ENCODE data around the gene CD82. TPM values are rescaled to one million over a fixed set of nuclear protein-coding genes. Genes with fewer than 3 reads are reported as not detected.

CD82 gene
- total and polyA plus RNA-seq, 2 of the 13 experiments (the other 11 are each of a cell fraction or from before 2014, with no cell fraction given) = 0.05 TPM; not detected in 1

DNA sequence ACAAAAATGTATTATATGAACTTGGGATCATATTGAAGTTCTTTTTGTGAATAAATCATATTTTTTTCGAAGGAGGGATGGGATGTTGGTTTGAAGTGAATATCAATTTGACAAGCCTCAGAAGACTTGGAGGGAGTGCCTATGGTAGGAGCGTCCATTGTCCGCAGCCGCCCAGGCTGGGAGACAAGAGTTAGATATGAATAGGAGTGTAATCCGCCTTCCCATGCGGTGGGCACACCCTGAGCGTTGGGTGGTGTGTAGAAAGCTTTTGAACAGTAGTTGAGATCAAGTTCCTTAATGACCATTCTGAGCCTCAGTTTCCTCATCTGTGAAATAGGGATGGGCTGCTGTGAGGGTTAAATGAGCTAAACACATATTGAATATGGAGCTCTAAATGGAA lies 7.0 kb downstream of the CD82 start (continued):
- TF ChIP-seq, protein P1, sequence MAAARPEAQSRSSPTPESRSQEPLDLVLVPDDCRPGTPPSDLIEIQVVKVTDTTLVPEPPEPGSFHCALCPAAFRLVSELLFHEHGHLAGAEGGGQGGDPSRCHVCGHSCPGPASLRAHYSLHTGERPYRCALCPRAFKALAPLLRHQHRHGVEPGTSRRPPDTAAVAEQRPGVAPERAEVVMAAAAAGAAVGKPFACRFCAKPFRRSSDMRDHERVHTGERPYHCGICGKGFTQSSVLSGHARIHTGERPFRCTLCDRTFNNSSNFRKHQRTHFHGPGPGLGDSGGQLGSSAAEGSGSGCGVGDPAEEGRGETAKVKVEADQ (CRISPR knock-in tag; IDR thresholded peaks at IDR 0.05; ENCODE audit: borderline replicate concordance) = no peak
- no peak for TF ChIP-seq GTF3A (CRISPR knock-in tag; conservative IDR thresholded peaks at IDR 0.05)
- TF ChIP-seq ZFYVE20 (CRISPR knock-in tag; IDR thresholded peaks at IDR 0.05; ENCODE audit: borderline replicate concordance, low read depth) = no peak
- TF ChIP-seq, protein P2, sequence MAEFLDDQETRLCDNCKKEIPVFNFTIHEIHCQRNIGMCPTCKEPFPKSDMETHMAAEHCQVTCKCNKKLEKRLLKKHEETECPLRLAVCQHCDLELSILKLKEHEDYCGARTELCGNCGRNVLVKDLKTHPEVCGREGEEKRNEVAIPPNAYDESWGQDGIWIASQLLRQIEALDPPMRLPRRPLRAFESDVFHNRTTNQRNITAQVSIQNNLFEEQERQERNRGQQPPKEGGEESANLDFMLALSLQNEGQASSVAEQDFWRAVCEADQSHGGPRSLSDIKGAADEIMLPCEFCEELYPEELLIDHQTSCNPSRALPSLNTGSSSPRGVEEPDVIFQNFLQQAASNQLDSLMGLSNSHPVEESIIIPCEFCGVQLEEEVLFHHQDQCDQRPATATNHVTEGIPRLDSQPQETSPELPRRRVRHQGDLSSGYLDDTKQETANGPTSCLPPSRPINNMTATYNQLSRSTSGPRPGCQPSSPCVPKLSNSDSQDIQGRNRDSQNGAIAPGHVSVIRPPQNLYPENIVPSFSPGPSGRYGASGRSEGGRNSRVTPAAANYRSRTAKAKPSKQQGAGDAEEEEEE (CRISPR knock-in tag; IDR thresholded peaks at IDR 0.05; ENCODE audit: borderline replicate concordance) = no peak

DNA sequence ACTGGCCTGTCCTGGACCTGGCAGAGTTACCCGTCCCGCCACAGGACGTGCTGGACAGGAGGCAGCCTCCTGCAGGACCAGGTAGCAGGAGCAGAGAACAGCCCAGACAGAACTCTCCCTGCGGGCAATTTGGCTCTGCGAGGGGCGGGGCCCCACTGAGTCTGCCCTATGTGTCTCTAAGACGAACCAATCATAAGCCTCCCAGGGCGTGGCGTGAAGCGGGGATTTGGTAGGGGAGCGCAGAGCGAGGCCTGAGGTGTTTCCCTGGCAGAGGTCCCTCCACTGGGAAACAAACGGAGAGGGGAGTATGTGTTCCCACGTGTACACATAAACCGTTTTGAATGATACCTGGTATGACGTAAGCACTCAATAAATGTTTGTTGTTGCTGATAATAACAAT lies 7.4 kb downstream of the CD82 start:
- Histone ChIP-seq H3K27ac (ENCODE audit: extremely low read length, insufficient read depth, low read length) (no peak overlapping the region), H2AFZ (ENCODE audit: low read length) (no peak overlapping the region), H3K36me3 (replicated peaks in 1 of 2; ENCODE audit: control insufficient read depth in 1 of 2, insufficient read depth in 2 of 2, low read length in 2 of 2) (no peaks in the 10 kb centered on the region), H3K27me3 (ENCODE audit: control insufficient read depth in 1 of 2, insufficient read depth in 2 of 2, low read length in 2 of 2) (peaks cover 0 to 11% of the 10 kb centered on the region in 2 experiments; a peak in 2 of 5 replicates), H3K4me3 (replicated peaks in 1 of 3; ENCODE audit: insufficient read depth in 1 of 3, low read depth in 2 of 3, low read length in 3 of 3) (no peak overlapping the region), H3K79me2 (ENCODE audit: insufficient read depth, low read length) (no peaks in the 10 kb centered on the region), H3K9ac (ENCODE audit: insufficient read depth, low read depth, low read length) (no peak overlapping the region), H3K4me1 (ENCODE audit: insufficient read depth, low read length) (no peaks in the 10 kb centered on the region), H4K20me1 (ENCODE audit: insufficient read depth, low read length) (no peaks in the 10 kb centered on the region), H3K4me2 (ENCODE audit: low read depth, low read length) (no peak overlapping the region), H3K9me3 (ENCODE audit: low read length) (no peaks in the 10 kb centered on the region)
- DNase-seq (ENCODE audit: low spot score) = no peak
- no peak for FAIRE-seq
- TF ChIP-seq SYNCRIP (IDR thresholded peaks at IDR 0.05; ENCODE audit: insufficient read depth, low read depth, low read length) = no peak
- TF ChIP-seq ZC3H4 (CRISPR knock-in tag; IDR thresholded peaks at IDR 0.05; ENCODE audit: borderline replicate concordance) = no peak
- no peak for TF ChIP-seq ZBTB3 (CRISPR knock-in tag; IDR thresholded peaks at IDR 0.05; ENCODE audit: borderline replicate concordance, low read depth)
- TF ChIP-seq, protein P3, sequence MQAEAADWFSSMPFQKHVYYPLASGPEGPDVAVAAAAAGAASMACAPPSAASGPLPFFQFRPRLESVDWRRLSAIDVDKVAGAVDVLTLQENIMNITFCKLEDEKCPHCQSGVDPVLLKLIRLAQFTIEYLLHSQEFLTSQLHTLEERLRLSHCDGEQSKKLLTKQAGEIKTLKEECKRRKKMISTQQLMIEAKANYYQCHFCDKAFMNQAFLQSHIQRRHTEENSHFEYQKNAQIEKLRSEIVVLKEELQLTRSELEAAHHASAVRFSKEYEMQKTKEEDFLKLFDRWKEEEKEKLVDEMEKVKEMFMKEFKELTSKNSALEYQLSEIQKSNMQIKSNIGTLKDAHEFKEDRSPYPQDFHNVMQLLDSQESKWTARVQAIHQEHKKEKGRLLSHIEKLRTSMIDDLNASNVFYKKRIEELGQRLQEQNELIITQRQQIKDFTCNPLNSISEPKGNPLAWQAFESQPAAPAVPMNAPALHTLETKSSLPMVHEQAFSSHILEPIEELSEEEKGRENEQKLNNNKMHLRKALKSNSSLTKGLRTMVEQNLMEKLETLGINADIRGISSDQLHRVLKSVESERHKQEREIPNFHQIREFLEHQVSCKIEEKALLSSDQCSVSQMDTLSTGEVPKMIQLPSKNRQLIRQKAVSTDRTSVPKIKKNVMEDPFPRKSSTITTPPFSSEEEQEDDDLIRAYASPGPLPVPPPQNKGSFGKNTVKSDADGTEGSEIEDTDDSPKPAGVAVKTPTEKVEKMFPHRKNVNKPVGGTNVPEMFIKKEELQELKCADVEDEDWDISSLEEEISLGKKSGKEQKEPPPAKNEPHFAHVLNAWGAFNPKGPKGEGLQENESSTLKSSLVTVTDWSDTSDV (CRISPR knock-in tag; IDR thresholded peaks at IDR 0.05) = no peak
- TF ChIP-seq SUZ12 (IDR thresholded peaks at IDR 0.05; ENCODE audit: low read depth, low read length) = no peak
- BruUV-seq (replicated peaks) = no TSS peak
- WGBS (ENCODE audit: low lambda C conversion rate) = 54% methylated on average over 12 of the region's 16 CpGs
- in situ Hi-C loops (cut with HindIII; ENCODE audit: extremely low pct_ligation_motif_present, low pct_unique_long_range_greater_than_20kb) (no loop called here), intact Hi-C loops (cut with micrococcal nuclease; ENCODE audit: unreplicated experiment) (no loop called here)
- POLR2A ChIA-PET = no interaction called here
- CTCF ChIA-PET (ENCODE audit: low intra/inter-chr PET ratio, low total read pairs) = no interaction called here
- no peak for ATAC-seq
